Stimulated activated naive CD8-positive, alpha-beta T cell treated with anti-CD3 and anti-CD28 coated beads, Interleukin-15, Interleukin-2, amounts not matched to agents 100 ng/mL and 50 ng/mL, for 24 hours (primary cell): Measurements from ENCODE around the gene EIF2AK2.

Experiments used
- H3K27ac Mint-ChIP-seq: one replicate; pipeline ENCODE4 v1.8.0; 2021; ENCODE audit warnings: mild to moderate bottlenecking, mixed read lengths
- H3K27me3 Mint-ChIP-seq: one replicate; pipeline ENCODE4 v1.8.0; 2021; ENCODE audit warnings: mixed read lengths
- H3K36me3 Mint-ChIP-seq: one replicate; pipeline ENCODE4 v1.8.0; 2021; ENCODE audit warnings: low read depth, mixed read lengths
- H3K4me1 Mint-ChIP-seq: one replicate; pipeline ENCODE4 v1.8.0; 2021; ENCODE audit warnings: low read depth, mixed read lengths
- H3K4me3 Mint-ChIP-seq: one replicate; pipeline ENCODE4 v1.8.0; 2021; ENCODE audit warnings: mild to moderate bottlenecking, mixed read lengths
- H3K9me3 Mint-ChIP-seq: one replicate; pipeline ENCODE4 v1.8.0; 2021; ENCODE audit warnings: mixed read lengths

Gene EIF2AK2

DNA sequence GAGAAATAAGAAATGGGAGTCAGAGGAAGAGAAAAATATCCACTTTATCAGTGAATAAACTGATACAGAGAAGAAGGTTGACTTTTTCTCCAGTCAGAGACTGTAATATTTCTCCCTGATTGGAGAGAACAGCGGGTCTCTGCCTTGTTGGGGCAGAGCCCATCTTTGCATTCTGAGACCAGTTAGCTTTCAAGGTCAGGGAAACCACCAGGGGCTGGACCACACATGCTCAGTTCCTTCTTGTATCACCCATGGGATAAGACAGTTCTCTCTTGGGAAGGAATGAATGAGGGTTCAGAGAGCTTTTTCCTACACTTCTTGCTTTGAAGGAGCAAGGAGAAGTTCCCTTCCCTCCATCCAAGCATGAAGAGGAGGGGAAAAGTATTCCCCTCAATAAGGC, 60.2 kb downstream of the EIF2AK2 start:
- Mint-ChIP-seq H3K9me3 (no peaks in the 10 kb centered on the region), H3K27ac (no peak overlapping the region), H3K4me1 (no peaks in the 10 kb centered on the region), H3K4me3 (no peak overlapping the region), H3K27me3 (no peaks in the 10 kb centered on the region), H3K36me3 (peaks cover 74% of the 10 kb centered on the region)

GRCh38 chr2:37091873-37092272, 64.9 kb downstream of the EIF2AK2 start:
- H3K27ac Mint-ChIP-seq = peak overlapping the region; percentile 29
- peak overlapping the region; percentile 8 for H3K4me3 Mint-ChIP-seq
- no peaks in the 10 kb centered on the region for H3K9me3 Mint-ChIP-seq
- H3K4me1 Mint-ChIP-seq = no peaks in the 10 kb centered on the region
- no peaks in the 10 kb centered on the region for H3K27me3 Mint-ChIP-seq
- H3K36me3 Mint-ChIP-seq = peaks cover 68% of the 10 kb centered on the region

DNA sequence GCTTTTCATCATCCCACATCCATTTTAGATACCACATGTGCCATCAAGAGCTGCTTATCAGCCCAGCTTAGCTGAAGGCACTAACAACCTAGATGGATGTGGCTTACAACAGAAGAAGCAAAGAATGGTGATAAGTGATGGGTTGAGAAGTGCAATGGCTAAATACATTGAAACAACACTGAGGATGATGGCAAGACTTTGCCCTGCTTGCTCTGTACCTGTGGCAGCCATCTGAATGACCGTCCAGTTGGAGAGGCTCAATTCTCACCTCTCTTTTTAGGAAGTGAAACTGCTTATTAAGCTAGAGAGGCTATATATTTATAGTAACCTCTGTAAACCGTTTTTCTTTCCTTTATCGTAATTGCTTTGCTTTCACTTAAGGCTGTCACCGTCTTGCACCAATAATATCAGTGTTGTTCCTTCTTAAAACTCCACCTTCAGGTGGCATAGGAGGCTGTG, 66.7 kb downstream of the EIF2AK2 start:
- no peaks in the 10 kb centered on the region for H3K4me1 Mint-ChIP-seq
- H3K27ac Mint-ChIP-seq = no peak overlapping the region
- H3K27me3 Mint-ChIP-seq = no peaks in the 10 kb centered on the region
- H3K9me3 Mint-ChIP-seq = no peaks in the 10 kb centered on the region
- peaks cover 54% of the 10 kb centered on the region for H3K36me3 Mint-ChIP-seq
- no peak overlapping the region for H3K4me3 Mint-ChIP-seq

DNA sequence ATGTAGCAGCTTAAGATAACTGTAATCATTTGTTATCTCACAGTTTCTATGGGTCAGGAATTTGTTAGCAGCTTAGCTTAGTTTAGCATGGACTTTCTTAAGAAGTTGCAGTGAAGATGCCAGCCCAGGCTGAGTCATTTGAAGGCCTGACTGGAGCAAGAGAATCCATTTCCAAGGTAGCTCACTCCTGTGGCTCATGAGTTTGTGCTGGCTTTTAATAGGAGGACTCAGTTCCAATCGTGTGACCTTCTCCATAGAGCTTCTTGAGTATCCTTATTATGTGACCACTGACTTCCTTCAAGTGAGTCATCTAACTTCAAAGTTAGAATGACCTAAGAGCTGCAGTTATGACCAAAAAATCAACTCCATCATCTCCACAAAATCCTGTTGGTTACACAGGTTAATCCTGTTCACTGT, 71.0 kb downstream of the EIF2AK2 start:
- peaks cover 39% of the 10 kb centered on the region for H3K36me3 Mint-ChIP-seq
- H3K27ac Mint-ChIP-seq = peak overlapping the region; percentile 43
- H3K9me3 Mint-ChIP-seq = no peaks in the 10 kb centered on the region
- no peak overlapping the region for H3K4me3 Mint-ChIP-seq
- no peaks in the 10 kb centered on the region for H3K4me1 Mint-ChIP-seq
- no peaks in the 10 kb centered on the region for H3K27me3 Mint-ChIP-seq

DNA sequence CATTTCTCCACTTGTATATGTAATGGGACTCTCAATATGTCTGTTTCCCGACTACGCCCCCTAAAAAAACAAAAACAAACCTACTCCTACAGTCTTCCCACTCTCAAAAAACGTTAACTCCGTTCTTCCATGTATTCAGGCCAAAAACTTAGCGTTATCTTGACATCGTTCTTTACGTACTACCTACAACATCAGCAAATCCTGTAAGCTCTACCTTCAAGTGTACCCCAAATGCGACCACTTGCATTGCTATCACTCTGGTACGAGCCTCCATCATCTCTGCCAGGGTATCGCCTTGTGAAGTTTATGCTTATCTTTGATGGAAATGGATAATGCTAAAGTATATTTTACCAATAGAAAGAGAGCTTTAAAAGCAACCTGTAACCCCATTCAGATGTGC, 72.0 kb downstream of the EIF2AK2 start:
- Mint-ChIP-seq H3K36me3 (peaks cover 40% of the 10 kb centered on the region), H3K4me3 (no peak overlapping the region), H3K4me1 (no peaks in the 10 kb centered on the region), H3K27me3 (no peaks in the 10 kb centered on the region), H3K27ac (no peak overlapping the region), H3K9me3 (no peaks in the 10 kb centered on the region)

GRCh38 chr2:37083873-37084794, 72.6 kb downstream of the EIF2AK2 start, which contains the start of the genes GPATCH11 and HEATR5B:
Gene GPATCH11, plus strand, starts transcription at chr2:37084518. Its CDS starts 3,864 bp downstream, at chr2:37088382.
Gene HEATR5B, minus strand, starts transcription at chr2:37084372. Its CDS starts 958 bp downstream, at chr2:37083414.
- no peaks in the 10 kb centered on the region for H3K27me3 Mint-ChIP-seq
- H3K4me1 Mint-ChIP-seq = no peaks in the 10 kb centered on the region
- H3K27ac Mint-ChIP-seq = no peak within 1 kb of the TSS
- no peak within 1 kb of the TSS for H3K4me3 Mint-ChIP-seq
- H3K36me3 Mint-ChIP-seq = peaks cover 40% of the 10 kb centered on the region
- no peaks in the 10 kb centered on the region for H3K9me3 Mint-ChIP-seq

GRCh38 chr2:37080689-37081088, 76.1 kb downstream of the EIF2AK2 start:
- H3K4me3 Mint-ChIP-seq = peak overlapping the region; percentile 43
- H3K27me3 Mint-ChIP-seq = no peaks in the 10 kb centered on the region
- peak overlapping the region; percentile 63 for H3K27ac Mint-ChIP-seq
- H3K9me3 Mint-ChIP-seq = no peaks in the 10 kb centered on the region
- peaks cover 50% of the 10 kb centered on the region for H3K36me3 Mint-ChIP-seq
- H3K4me1 Mint-ChIP-seq = peaks cover 6% of the 10 kb centered on the region

- Mint-ChIP-seq H3K4me1 (peaks cover 6% of the 10 kb centered on the region), H3K27ac (peak overlapping the region; percentile 63), H3K27me3 (no peaks in the 10 kb centered on the region), H3K4me3 (peak overlapping the region; percentile 43), H3K36me3 (peaks cover 54% of the 10 kb centered on the region), H3K9me3 (no peaks in the 10 kb centered on the region)
These were observed 76.5 kb downstream of the EIF2AK2 start for GRCh38 chr2:37080266-37080665.

DNA sequence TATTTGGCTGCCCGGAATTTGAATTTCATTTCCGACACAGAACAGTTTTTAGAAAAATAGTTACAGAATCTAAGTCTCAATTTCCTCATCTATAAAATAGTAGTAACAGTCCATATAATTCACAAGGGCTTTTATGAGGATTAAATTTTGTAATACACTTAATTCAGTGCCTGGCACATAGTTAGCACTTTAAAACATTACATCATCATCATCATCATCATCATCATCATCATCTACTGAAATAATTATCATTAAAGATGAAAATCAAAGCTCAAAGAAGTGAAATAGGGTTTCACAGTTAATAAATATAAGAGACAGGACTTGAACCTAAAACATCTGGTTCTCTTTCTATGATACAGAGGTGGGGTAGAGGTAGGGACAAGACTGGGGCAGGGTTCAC, 85.8 kb downstream of the EIF2AK2 start:
- Mint-ChIP-seq H3K9me3 (no peaks in the 10 kb centered on the region), H3K36me3 (peaks cover 54% of the 10 kb centered on the region), H3K4me3 (no peak overlapping the region), H3K27ac (no peak overlapping the region), H3K27me3 (no peaks in the 10 kb centered on the region), H3K4me1 (peaks cover 14% of the 10 kb centered on the region)

GRCh38 chr2:37068686-37069085, 88.1 kb downstream of the EIF2AK2 start:
- Mint-ChIP-seq H3K27ac (no peak overlapping the region), H3K27me3 (no peaks in the 10 kb centered on the region), H3K9me3 (no peaks in the 10 kb centered on the region), H3K4me3 (no peak overlapping the region), H3K36me3 (peaks cover 47% of the 10 kb centered on the region), H3K4me1 (peaks cover 11% of the 10 kb centered on the region)

DNA sequence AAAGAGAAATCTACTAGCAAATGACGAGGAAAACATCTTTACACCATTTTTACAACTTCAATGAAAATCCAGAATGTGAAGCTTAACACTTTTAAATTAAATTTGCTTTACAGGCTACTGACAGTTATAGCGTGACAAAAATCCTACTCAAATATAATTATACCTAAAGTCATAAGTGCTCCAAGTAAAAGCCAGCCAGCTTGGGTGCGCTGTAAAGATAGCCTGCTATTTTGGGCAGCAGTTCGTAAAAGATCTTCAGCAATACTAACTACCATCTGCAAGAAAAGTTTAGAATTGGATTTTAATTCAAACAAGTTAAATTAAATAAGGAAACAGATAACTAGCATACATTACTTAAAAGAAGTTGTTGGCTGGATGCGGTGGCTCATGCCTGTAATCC, 95.0 kb downstream of the EIF2AK2 start:
- H3K27me3 Mint-ChIP-seq = no peaks in the 10 kb centered on the region
- H3K4me1 Mint-ChIP-seq = no peaks in the 10 kb centered on the region
- no peak overlapping the region for H3K27ac Mint-ChIP-seq
- no peak overlapping the region for H3K4me3 Mint-ChIP-seq
- no peaks in the 10 kb centered on the region for H3K9me3 Mint-ChIP-seq
- peaks cover 48% of the 10 kb centered on the region for H3K36me3 Mint-ChIP-seq

GRCh38 chr2:37061013-37061711, 95.6 kb downstream of the EIF2AK2 start:
- Mint-ChIP-seq H3K4me3 (no peak overlapping the region), H3K27me3 (no peaks in the 10 kb centered on the region), H3K36me3 (peaks cover 52% of the 10 kb centered on the region), H3K9me3 (no peaks in the 10 kb centered on the region), H3K4me1 (no peaks in the 10 kb centered on the region), H3K27ac (no peak overlapping the region)

- H3K36me3 Mint-ChIP-seq = peaks cover 50% of the 10 kb centered on the region
- no peak overlapping the region for H3K27ac Mint-ChIP-seq
- H3K27me3 Mint-ChIP-seq = no peaks in the 10 kb centered on the region
- H3K4me1 Mint-ChIP-seq = no peaks in the 10 kb centered on the region
- H3K9me3 Mint-ChIP-seq = no peaks in the 10 kb centered on the region
- H3K4me3 Mint-ChIP-seq = no peak overlapping the region
These were observed 96.3 kb downstream of the EIF2AK2 start for GRCh38 chr2:37060446-37060845.

- Mint-ChIP-seq H3K4me3 (no peak overlapping the region), H3K9me3 (no peaks in the 10 kb centered on the region), H3K27ac (no peak overlapping the region), H3K36me3 (peaks cover 52% of the 10 kb centered on the region), H3K4me1 (no peaks in the 10 kb centered on the region), H3K27me3 (no peaks in the 10 kb centered on the region)
These were observed 96.9 kb downstream of the EIF2AK2 start for GRCh38 chr2:37059841-37060240.
